HEK293T (cell line): Measurements from ENCODE around the gene GFRA3.

ENCODE experiments used
- ARNT ChIP-seq: fragments of 450-650 bp; IDR thresholded peaks from 2 replicates; pipeline ENCODE4 v1.6.1; 2017; ENCODE audit warnings: mild to moderate bottlenecking
- BHLHE40 ChIP-seq: fragments of 450-650 bp; IDR thresholded peaks from 2 replicates; pipeline ENCODE4 v1.6.1; 2016; ENCODE audit warnings: mild to moderate bottlenecking, moderate library complexity, borderline replicate concordance
- FOXK2 ChIP-seq: fragments of 450-650 bp; IDR thresholded peaks from 2 replicates; pipeline ENCODE4 v1.6.1; 2016; ENCODE audit warnings: mild to moderate bottlenecking
- FOXM1 ChIP-seq: fragments of 450-650 bp; IDR thresholded peaks from 2 replicates; pipeline ENCODE4 v1.6.1; 2017; ENCODE audit warnings: mild to moderate bottlenecking, borderline replicate concordance
- HDGF ChIP-seq: fragments of 450-650 bp; IDR thresholded peaks from 2 replicates; pipeline ENCODE4 v1.6.1; 2017; ENCODE audit warnings: antibody characterized with exemption, borderline replicate concordance
- NFRKB ChIP-seq: fragments of 450-650 bp; IDR thresholded peaks from 2 replicates; pipeline ENCODE4 v1.6.1; 2016; ENCODE audit warnings: mild to moderate bottlenecking, moderate library complexity
- SUZ12 ChIP-seq: fragments of 450-650 bp; IDR thresholded peaks from 2 replicates; pipeline ENCODE4 v1.6.1; 2016; ENCODE audit warnings: mild to moderate bottlenecking
- TARDBP ChIP-seq: fragments of 450-650 bp; IDR thresholded peaks from 2 replicates; pipeline ENCODE4 v1.6.1; 2016

- TF ChIP-seq FOXK2 (no peak), FOXM1 (no peak), TARDBP (no peak), NFRKB (no peak), SUZ12 (no peak), HDGF (no peak), ARNT (no peak), BHLHE40 (no peak)
Observed at GRCh38 chr5:138210985-138211384, 63.4 kb downstream of the GFRA3 start.
